IMR-90 (cell line): ENCODE results near the gene CDH1.

Experiments used
- RAD21 ChIP-seq: IDR thresholded peaks from 2 replicates; pipeline ENCODE4 v1.6.1; 2012; ENCODE audit warnings: low read length, improper control_type of control experiment
- TF ChIP-seq, protein P1 (sequence below): fragments of 150-350 bp; IDR thresholded peaks from 2 replicates; pipeline ENCODE4 v1.6.1; 2017; ENCODE audit warnings: mild to moderate bottlenecking, antibody characterized with exemption, low read length, low read depth

DNA sequence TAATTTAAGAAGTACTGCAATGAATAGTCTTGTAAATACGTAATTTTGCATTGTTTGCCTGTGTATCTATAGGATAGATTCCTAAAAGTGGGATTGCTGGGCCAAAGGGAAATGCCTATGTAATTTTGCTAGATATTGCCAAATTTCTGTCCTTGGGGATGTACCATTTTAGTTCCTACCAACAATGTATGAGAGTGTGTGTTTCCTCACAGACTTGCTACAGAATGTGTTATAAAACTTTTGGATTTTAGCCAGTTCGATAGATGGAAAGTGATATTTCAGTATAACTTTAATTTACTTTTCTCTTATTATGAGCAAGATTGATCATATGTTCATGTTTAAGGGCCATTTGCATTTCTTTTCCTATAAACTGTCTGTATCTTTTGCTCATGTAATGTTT lies 114.5 kb downstream of the CDH1 start:
- TF ChIP-seq RAD21: no peak
- TF ChIP-seq, protein P1, sequence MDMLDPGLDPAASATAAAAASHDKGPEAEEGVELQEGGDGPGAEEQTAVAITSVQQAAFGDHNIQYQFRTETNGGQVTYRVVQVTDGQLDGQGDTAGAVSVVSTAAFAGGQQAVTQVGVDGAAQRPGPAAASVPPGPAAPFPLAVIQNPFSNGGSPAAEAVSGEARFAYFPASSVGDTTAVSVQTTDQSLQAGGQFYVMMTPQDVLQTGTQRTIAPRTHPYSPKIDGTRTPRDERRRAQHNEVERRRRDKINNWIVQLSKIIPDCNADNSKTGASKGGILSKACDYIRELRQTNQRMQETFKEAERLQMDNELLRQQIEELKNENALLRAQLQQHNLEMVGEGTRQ: no peak
